IPS-15b (cell line): ENCODE measurements around the gene SLC38A4.

Source experiments
- H3K27me3 ChIP-seq: one replicate; pipeline ENCODE4 v1.6.1; 2013; ENCODE audit warnings: low read length; ENCODE audit not compliant: control insufficient read depth, insufficient read depth
- H3K36me3 ChIP-seq: one replicate; pipeline ENCODE4 v1.6.1; 2013; ENCODE audit warnings: low read length; ENCODE audit not compliant: control insufficient read depth, insufficient read depth
- H3K4me1 ChIP-seq: one replicate; pipeline ENCODE4 v1.6.1; 2013; ENCODE audit warnings: mild to moderate bottlenecking, low read length; ENCODE audit not compliant: control insufficient read depth, insufficient read depth
- H3K4me3 ChIP-seq: one replicate; pipeline ENCODE4 v1.5.1; 2013; ENCODE audit warnings: low read depth, low read length
- H3K9ac ChIP-seq: one replicate; pipeline ENCODE4 v1.6.1; 2013; ENCODE audit warnings: low read depth, mild to moderate bottlenecking, low read length
- H3K9me3 ChIP-seq: one replicate; pipeline ENCODE4 v1.6.1; 2013; ENCODE audit warnings: mild to moderate bottlenecking, low read length; ENCODE audit not compliant: control insufficient read depth, insufficient read depth

The SLC38A4 gene

GRCh38 chr12:46808955-46809697 lies 16.7 kb downstream of the SLC38A4 start:
- Histone ChIP-seq H3K4me1 (no peaks in the 10 kb centered on the region), H3K9ac (no peak overlapping the region), H3K9me3 (no peaks in the 10 kb centered on the region), H3K27me3 (no peaks in the 10 kb centered on the region), H3K36me3 (no peaks in the 10 kb centered on the region), H3K4me3 (no peak overlapping the region)

- H3K9me3 ChIP-seq: no peaks in the 10 kb centered on the region
- no peaks in the 10 kb centered on the region for H3K27me3 ChIP-seq
- H3K4me1 ChIP-seq: no peaks in the 10 kb centered on the region
- H3K9ac ChIP-seq: no peak overlapping the region
- no peaks in the 10 kb centered on the region for H3K36me3 ChIP-seq
- no peak overlapping the region for H3K4me3 ChIP-seq
These were observed 17.5 kb downstream of the SLC38A4 start for GRCh38 chr12:46808317-46808716.

GRCh38 chr12:46804054-46804453 lies 21.7 kb downstream of the SLC38A4 start:
- Histone ChIP-seq H3K36me3 (no peaks in the 10 kb centered on the region), H3K4me1 (no peaks in the 10 kb centered on the region), H3K4me3 (no peak overlapping the region), H3K27me3 (no peaks in the 10 kb centered on the region), H3K9ac (no peak overlapping the region), H3K9me3 (no peaks in the 10 kb centered on the region)

GRCh38 chr12:46803517-46803916 lies 22.3 kb downstream of the SLC38A4 start:
- no peaks in the 10 kb centered on the region for H3K27me3 ChIP-seq
- H3K9ac ChIP-seq: no peak overlapping the region
- H3K4me3 ChIP-seq: no peak overlapping the region
- H3K9me3 ChIP-seq: no peaks in the 10 kb centered on the region
- no peaks in the 10 kb centered on the region for H3K36me3 ChIP-seq
- no peaks in the 10 kb centered on the region for H3K4me1 ChIP-seq

GRCh38 chr12:46801293-46801692 lies 24.5 kb downstream of the SLC38A4 start:
- no peaks in the 10 kb centered on the region for H3K9me3 ChIP-seq
- H3K4me3 ChIP-seq: no peak overlapping the region
- H3K36me3 ChIP-seq: no peaks in the 10 kb centered on the region
- H3K9ac ChIP-seq: no peak overlapping the region
- H3K27me3 ChIP-seq: no peaks in the 10 kb centered on the region
- H3K4me1 ChIP-seq: no peaks in the 10 kb centered on the region

- Histone ChIP-seq H3K9me3 (no peaks in the 10 kb centered on the region), H3K36me3 (no peaks in the 10 kb centered on the region), H3K27me3 (no peaks in the 10 kb centered on the region), H3K9ac (no peak overlapping the region), H3K4me1 (no peaks in the 10 kb centered on the region), H3K4me3 (no peak overlapping the region)
These were observed 25.6 kb downstream of the SLC38A4 start for GRCh38 chr12:46800160-46800559.

- Histone ChIP-seq H3K27me3 (no peaks in the 10 kb centered on the region), H3K9me3 (no peaks in the 10 kb centered on the region), H3K4me3 (no peak overlapping the region), H3K9ac (no peak overlapping the region), H3K36me3 (no peaks in the 10 kb centered on the region), H3K4me1 (no peaks in the 10 kb centered on the region)
These were observed 27.1 kb downstream of the SLC38A4 start for GRCh38 chr12:46798648-46799047.

- Histone ChIP-seq H3K36me3 (no peaks in the 10 kb centered on the region), H3K27me3 (no peaks in the 10 kb centered on the region), H3K4me3 (no peak overlapping the region), H3K9me3 (no peaks in the 10 kb centered on the region), H3K4me1 (no peaks in the 10 kb centered on the region), H3K9ac (no peak overlapping the region)
These were observed 27.7 kb downstream of the SLC38A4 start for GRCh38 chr12:46798056-46798455.

- H3K36me3 ChIP-seq: no peaks in the 10 kb centered on the region
- H3K9ac ChIP-seq: no peak overlapping the region
- no peaks in the 10 kb centered on the region for H3K27me3 ChIP-seq
- H3K4me3 ChIP-seq: no peak overlapping the region
- no peaks in the 10 kb centered on the region for H3K4me1 ChIP-seq
- no peaks in the 10 kb centered on the region for H3K9me3 ChIP-seq
These were observed 29.8 kb downstream of the SLC38A4 start for GRCh38 chr12:46795988-46796387.

- Histone ChIP-seq H3K4me3 (no peak overlapping the region), H3K27me3 (no peaks in the 10 kb centered on the region), H3K36me3 (no peaks in the 10 kb centered on the region)
These were observed 31.1 kb downstream of the SLC38A4 start for GRCh38 chr12:46794593-46795190.

GRCh38 chr12:46792925-46793324 lies 32.9 kb downstream of the SLC38A4 start:
- H3K27me3 ChIP-seq: no peaks in the 10 kb centered on the region
- H3K9me3 ChIP-seq: no peaks in the 10 kb centered on the region
- H3K4me1 ChIP-seq: no peaks in the 10 kb centered on the region
- no peak overlapping the region for H3K9ac ChIP-seq
- H3K36me3 ChIP-seq: no peaks in the 10 kb centered on the region
- H3K4me3 ChIP-seq: no peak overlapping the region

More at GRCh38 chr12:46794593-46795190, 31.1 kb downstream of the SLC38A4 start:
- no peaks in the 10 kb centered on the region for H3K9me3 ChIP-seq
- H3K4me1 ChIP-seq: no peaks in the 10 kb centered on the region
- H3K9ac ChIP-seq: no peak overlapping the region

- Histone ChIP-seq H3K9ac (no peak overlapping the region), H3K4me3 (no peak overlapping the region), H3K9me3 (no peaks in the 10 kb centered on the region), H3K27me3 (no peaks in the 10 kb centered on the region), H3K36me3 (no peaks in the 10 kb centered on the region), H3K4me1 (no peaks in the 10 kb centered on the region)
These were observed 35.7 kb downstream of the SLC38A4 start for GRCh38 chr12:46790066-46790465.
